GM10266 (cell line): ENCODE results near the gene TMEM8B.

Experiments used
- DNase-seq: peaks from one replicate; pipeline ENCODE4 v3.0.0; 2012; ENCODE audit errors: extremely low spot score
- CTCF ChIP-seq: IDR thresholded peaks from 2 replicates; pipeline ENCODE4 v1.5.1; 2012; ENCODE audit warnings: mild to moderate bottlenecking, low read depth; ENCODE audit not compliant: control insufficient read depth, insufficient read depth; ENCODE audit errors: missing control alignments

The TMEM8B gene

GRCh38 chr9:35792024-35792813, 36.8 kb upstream of the TMEM8B start:
- TF ChIP-seq CTCF, result no peak
- DNase-seq, result no peak

- DNase-seq, result no peak
- TF ChIP-seq CTCF, result no peak
Measured at GRCh38 chr9:35792826-35793225, 36.2 kb upstream of the TMEM8B start.

GRCh38 chr9:35793461-35793860, 35.6 kb upstream of the TMEM8B start:
- no peak for DNase-seq
- TF ChIP-seq CTCF, result no peak

GRCh38 chr9:35795695-35796094, 33.3 kb upstream of the TMEM8B start:
- no peak for DNase-seq
- no peak for TF ChIP-seq CTCF

GRCh38 chr9:35797311-35798109, 31.5 kb upstream of the TMEM8B start:
- DNase-seq, result no peak
- TF ChIP-seq CTCF, result no peak

GRCh38 chr9:35798658-35799374, 30.2 kb upstream of the TMEM8B start:
- TF ChIP-seq CTCF, result no peak
- no peak for DNase-seq
